BLaER1 (cell line): ENCODE measurements around the gene RAB36.

ENCODE experiments used
- H3K27ac ChIP-seq: shearing (Covaris generic); formaldehyde crosslinking; 2 replicates; pipeline ENCODE4 v1.8.1; 2022
- H3K27me3 ChIP-seq: shearing (Covaris generic); formaldehyde crosslinking; 2 replicates; pipeline ENCODE4 v1.8.1; 2022
- H3K36me3 ChIP-seq: shearing (Covaris generic); formaldehyde crosslinking; 2 replicates; pipeline ENCODE4 v1.8.1; 2022
- H3K4me1 ChIP-seq: shearing (Covaris generic); formaldehyde crosslinking; 2 replicates; pipeline ENCODE4 v1.8.1; 2022
- H3K4me2 ChIP-seq: shearing (Covaris generic); formaldehyde crosslinking; 2 replicates; pipeline ENCODE4 v1.8.1; 2022
- H3K4me3 ChIP-seq: shearing (Covaris generic); formaldehyde crosslinking; 2 replicates; pipeline ENCODE4 v1.8.1; 2022
- H3K9ac ChIP-seq: shearing (Covaris generic); formaldehyde crosslinking; 2 replicates; pipeline ENCODE4 v1.8.1; 2022
- H3K9me3 ChIP-seq: shearing (Covaris generic); formaldehyde crosslinking; 2 replicates; pipeline ENCODE4 v1.8.1; 2022
- H4K20me1 ChIP-seq: shearing (Covaris generic); formaldehyde crosslinking; 2 replicates; pipeline ENCODE4 v1.8.1; 2022
- Cebpa-rat ChIP-seq: shearing (Covaris generic); IDR thresholded peaks from 2 replicates; pipeline ENCODE4 v1.8.1; 2022

RAB36 gene

DNA sequence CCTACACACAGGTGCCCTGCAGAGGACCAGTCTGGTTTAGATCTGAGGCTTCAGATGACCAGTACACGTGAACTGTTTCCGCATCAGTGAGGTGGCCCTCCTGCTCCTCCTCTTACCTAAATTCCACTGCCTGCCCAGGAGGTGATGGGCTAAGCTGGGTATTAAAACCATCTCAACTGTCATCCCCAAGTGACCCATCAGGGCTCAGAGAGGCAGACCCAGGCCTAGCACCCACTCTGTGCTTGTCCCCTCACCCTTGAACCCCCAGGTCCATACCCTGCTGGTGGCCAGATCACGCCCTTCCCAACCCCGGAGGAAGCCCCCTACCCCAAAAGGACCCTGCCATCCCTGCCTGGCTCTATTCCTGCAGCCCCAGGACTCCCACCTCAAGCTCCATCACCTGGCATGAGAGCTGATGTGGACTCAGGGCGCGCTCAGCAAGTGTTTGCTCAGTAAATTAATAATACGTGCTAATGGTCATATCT lies 24.8 kb upstream of the RAB36 start:
- H4K20me1 ChIP-seq, result peaks cover 7% of the 10 kb centered on the region; the same call in 1 of the 2 replicates
- no peak for TF ChIP-seq Cebpa-rat
- H3K4me1 ChIP-seq, result peaks cover 72% of the 10 kb centered on the region
- peaks cover 30% of the 10 kb centered on the region; the same call in 1 of the 2 replicates for H3K36me3 ChIP-seq
- H3K4me2 ChIP-seq, result peak overlapping the region; percentile 94; the same call in 1 of the 2 replicates
- no peaks in the 10 kb centered on the region for H3K27me3 ChIP-seq
- H3K9me3 ChIP-seq, result no peaks in the 10 kb centered on the region
- peak overlapping the region; percentile 84; the same call in 1 of the 2 replicates for H3K27ac ChIP-seq
- H3K9ac ChIP-seq, result no peak overlapping the region
- H3K4me3 ChIP-seq, result no peak overlapping the region

DNA sequence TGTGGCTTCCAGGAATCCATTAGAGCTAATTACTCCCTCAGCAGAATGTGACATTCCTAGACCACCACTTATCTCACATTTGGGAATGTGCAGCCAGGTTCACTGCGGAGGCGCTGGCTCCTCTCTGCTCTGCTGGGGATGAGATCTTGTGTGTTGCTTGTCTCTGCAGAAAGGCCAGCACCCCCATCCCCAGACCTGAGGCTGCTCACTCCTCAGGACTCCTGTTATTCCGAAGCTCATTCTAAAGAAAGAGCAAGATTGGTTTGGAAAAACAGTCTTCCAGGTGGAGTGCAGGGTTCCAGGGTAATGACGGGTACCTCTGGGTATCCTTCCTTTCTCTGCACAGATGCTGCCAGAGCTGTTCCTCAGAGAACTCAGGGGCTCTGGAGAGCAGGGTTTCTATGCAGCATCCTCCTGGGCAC lies 24.3 kb upstream of the RAB36 start:
- no peaks in the 10 kb centered on the region for H3K27me3 ChIP-seq
- no peak overlapping the region for H3K27ac ChIP-seq
- peaks cover 7% of the 10 kb centered on the region; the same call in 1 of the 2 replicates for H4K20me1 ChIP-seq
- H3K4me2 ChIP-seq, result no peak overlapping the region
- H3K9ac ChIP-seq, result no peak overlapping the region
- H3K4me1 ChIP-seq, result peaks cover 67% of the 10 kb centered on the region
- TF ChIP-seq Cebpa-rat, result no peak
- H3K4me3 ChIP-seq, result no peak overlapping the region
- no peaks in the 10 kb centered on the region for H3K9me3 ChIP-seq
- peaks cover 32% of the 10 kb centered on the region; the same call in 1 of the 2 replicates for H3K36me3 ChIP-seq

DNA sequence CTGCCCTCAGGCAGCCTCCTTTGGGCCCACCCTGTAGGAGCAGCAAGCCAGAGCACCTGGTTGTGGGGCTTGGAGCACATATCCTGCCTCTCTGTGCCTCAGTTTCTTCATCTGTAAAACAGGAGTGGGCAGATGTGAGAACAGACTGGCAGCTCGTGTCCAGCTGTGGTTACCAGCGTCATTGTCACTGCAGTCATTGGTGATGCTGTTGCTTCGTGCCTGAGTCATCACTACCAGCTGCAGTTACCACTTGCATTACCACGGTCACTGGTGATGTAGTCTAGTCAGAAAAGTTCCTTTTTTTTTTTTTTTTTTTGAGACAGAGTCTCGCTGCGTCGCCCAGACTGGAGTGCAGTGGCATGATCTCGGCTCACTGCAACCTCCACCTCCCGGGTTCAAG lies 23.9 kb upstream of the RAB36 start:
- no peaks in the 10 kb centered on the region for H3K9me3 ChIP-seq
- H3K9ac ChIP-seq, result no peak overlapping the region
- H4K20me1 ChIP-seq, result peaks cover 7% of the 10 kb centered on the region; the same call in 1 of the 2 replicates
- no peak overlapping the region for H3K27ac ChIP-seq
- peaks cover 63% of the 10 kb centered on the region for H3K4me1 ChIP-seq
- no peaks in the 10 kb centered on the region for H3K27me3 ChIP-seq
- H3K4me3 ChIP-seq, result no peak overlapping the region
- H3K4me2 ChIP-seq, result no peak overlapping the region
- peaks cover 32% of the 10 kb centered on the region; the same call in 1 of the 2 replicates for H3K36me3 ChIP-seq
- no peak for TF ChIP-seq Cebpa-rat

DNA sequence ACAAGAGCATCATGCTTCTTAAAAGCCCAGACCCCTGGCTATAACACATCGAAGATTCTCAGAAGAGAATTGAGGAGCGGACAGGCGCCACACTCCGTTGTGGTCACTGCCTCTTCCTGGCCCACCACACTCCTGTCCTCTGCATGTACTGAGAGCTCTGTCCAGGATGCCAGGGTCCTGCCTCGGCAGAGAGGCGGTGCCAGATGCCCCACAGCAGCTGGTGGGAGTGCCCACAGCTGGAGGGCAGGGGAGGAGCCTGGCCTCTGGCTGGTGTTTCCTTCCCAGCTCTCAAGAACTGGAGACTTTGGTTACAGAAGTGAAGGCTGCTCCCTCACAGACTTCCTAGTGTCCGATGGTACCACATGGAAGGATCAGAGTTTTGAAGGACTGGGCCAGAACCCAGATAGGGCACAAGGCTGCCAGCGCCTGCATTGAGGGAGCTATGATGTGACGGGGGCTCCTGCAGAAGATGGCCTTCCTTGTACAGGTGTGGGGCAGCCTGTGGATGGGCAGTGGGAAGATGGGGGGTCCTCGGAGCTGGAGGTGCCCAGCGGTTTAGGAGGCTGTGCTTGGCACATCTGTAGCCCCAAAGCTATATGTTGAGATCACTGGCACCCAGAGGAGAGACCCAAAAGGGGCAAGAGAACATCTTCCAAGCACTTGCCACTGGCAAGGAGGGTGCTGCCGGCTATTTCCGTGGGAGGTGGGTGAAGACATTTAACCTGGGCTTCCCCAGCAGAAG lies 22.9 kb upstream of the RAB36 start:
- peak overlapping the region; percentile 4; the same call in 1 of the 2 replicates for H3K27ac ChIP-seq
- no peak overlapping the region for H3K9ac ChIP-seq
- H3K4me3 ChIP-seq, result no peak overlapping the region
- peak overlapping the region; percentile 67 for H3K4me2 ChIP-seq
- peaks cover 53% of the 10 kb centered on the region for H3K4me1 ChIP-seq
- H4K20me1 ChIP-seq, result peaks cover 7% of the 10 kb centered on the region; the same call in 1 of the 2 replicates
- H3K9me3 ChIP-seq, result no peaks in the 10 kb centered on the region
- no peak for TF ChIP-seq Cebpa-rat
- no peaks in the 10 kb centered on the region for H3K27me3 ChIP-seq
- peaks cover 27% of the 10 kb centered on the region; the same call in 1 of the 2 replicates for H3K36me3 ChIP-seq

DNA sequence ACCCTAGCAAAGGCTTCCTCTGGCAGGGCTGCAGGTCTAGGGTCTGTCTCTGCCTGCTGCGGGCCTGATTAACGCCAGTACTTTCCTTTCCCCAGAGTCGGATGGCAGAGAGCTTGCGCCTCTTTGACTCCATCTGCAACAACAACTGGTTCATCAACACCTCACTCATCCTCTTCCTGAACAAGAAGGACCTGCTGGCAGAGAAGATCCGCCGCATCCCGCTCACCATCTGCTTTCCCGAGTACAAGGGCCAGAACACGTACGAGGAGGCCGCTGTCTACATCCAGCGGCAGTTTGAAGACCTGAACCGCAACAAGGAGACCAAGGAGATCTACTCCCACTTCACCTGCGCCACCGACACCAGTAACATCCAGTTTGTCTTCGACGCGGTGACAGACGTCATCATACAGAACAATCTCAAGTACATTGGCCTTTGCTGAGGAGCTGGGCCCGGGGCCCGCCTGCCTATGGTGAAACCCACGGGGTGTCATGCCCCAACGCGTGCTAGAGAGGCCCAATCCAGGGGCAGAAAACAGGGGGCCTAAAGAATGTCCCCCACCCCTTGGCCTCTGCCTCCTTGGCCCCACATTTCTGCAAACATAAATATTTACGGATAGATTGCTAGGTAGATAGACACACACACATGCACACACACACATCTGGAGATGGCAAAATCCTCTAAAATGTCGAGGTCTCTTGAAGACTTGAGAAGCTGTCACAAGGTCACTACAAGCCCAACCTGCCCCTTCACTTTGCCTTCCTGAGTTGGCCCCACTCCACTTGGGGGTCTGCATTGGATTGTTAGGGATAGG lies 22.1 kb upstream of the RAB36 start:
- Histone ChIP-seq H3K4me1 (peaks cover 50% of the 10 kb centered on the region), H3K27me3 (no peaks in the 10 kb centered on the region), H3K27ac (no peak overlapping the region), H4K20me1 (peaks cover 7% of the 10 kb centered on the region; the same call in 1 of the 2 replicates), H3K4me3 (no peak overlapping the region), H3K4me2 (peak overlapping the region; percentile 67), H3K9me3 (no peaks in the 10 kb centered on the region), H3K36me3 (peaks cover 24% of the 10 kb centered on the region; the same call in 1 of the 2 replicates), H3K9ac (no peak overlapping the region)
- no peak for TF ChIP-seq Cebpa-rat

DNA sequence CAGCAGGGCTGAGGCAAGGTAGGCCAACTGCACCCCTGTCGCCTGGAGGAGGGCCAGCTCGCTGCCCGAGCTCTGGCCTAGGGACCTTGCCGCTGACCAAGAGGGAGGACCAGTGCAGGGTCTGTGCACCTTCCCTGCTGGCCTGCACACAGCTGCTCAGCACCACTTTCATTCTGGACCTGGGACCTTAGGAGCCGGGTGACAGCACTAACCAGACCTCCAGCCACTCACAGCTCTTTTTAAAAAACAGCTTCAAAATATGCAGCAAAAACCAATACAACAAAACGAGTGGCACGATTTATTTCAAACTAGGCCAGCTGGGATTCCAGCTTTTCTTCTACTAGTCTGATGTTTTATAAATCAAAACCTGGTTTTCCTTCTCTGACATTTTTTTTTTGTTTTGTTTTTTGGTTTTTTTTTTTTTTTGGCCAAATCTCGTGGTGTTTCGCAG lies 21.4 kb upstream of the RAB36 start:
- H3K27ac ChIP-seq, result no peak overlapping the region
- no peak overlapping the region for H3K4me2 ChIP-seq
- no peak overlapping the region for H3K4me3 ChIP-seq
- peaks cover 46% of the 10 kb centered on the region for H3K4me1 ChIP-seq
- H3K36me3 ChIP-seq, result peaks cover 24% of the 10 kb centered on the region; the same call in 1 of the 2 replicates
- peaks cover 7% of the 10 kb centered on the region; the same call in 1 of the 2 replicates for H4K20me1 ChIP-seq
- H3K9me3 ChIP-seq, result no peaks in the 10 kb centered on the region
- TF ChIP-seq Cebpa-rat, result no peak
- no peak overlapping the region for H3K9ac ChIP-seq
- H3K27me3 ChIP-seq, result no peaks in the 10 kb centered on the region

DNA sequence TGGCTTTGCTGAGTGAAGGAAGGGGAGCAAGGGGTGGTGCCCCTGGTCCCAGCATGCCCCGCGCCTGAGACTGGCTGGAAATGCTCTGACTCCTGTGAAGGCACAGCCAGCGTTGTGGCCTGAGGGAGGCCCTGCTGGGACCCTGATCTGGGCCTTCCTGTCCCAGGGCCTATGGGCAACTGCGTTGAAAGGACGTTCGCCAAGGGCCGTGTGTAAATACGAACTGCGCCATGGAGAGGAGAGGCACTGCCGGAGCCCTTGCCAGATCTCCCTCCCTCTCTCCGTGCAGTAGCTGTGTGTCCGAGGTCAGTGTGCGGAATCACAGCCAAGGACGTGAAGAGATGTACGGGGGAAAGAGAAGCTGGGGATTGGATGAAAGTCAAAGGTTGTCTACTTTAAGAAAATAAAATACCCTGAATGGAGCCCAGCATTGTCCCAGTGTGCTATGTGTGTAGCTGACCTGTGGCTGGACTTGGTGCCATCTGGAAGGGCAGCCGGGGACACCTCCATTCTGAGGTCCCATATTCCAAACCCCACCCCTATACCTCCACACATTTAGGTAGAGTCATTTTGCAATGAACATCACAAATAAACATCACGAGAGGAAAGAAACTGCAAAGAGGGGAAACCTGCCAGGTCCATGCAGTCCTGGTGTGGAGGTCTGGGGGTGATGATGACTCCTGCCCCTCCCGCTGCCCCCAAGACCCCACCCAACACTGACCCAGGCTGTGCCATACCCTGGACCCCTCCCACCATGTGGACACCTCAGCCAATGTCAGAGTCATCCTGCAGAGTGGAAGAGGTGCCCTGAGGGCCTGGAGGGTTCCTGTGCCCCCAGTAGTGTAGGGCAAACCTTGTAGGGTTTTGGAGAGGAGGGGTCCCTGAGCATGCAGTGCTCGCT lies 20.4 kb upstream of the RAB36 start:
- peaks cover 24% of the 10 kb centered on the region; the same call in 1 of the 2 replicates for H3K36me3 ChIP-seq
- no peaks in the 10 kb centered on the region for H3K27me3 ChIP-seq
- no peak for TF ChIP-seq Cebpa-rat
- no peak overlapping the region for H3K27ac ChIP-seq
- H3K4me3 ChIP-seq, result no peak overlapping the region
- H3K4me1 ChIP-seq, result peaks cover 35% of the 10 kb centered on the region
- no peak overlapping the region for H3K9ac ChIP-seq
- no peaks in the 10 kb centered on the region for H3K9me3 ChIP-seq
- no peak overlapping the region for H3K4me2 ChIP-seq
- peaks cover 7% of the 10 kb centered on the region; the same call in 1 of the 2 replicates for H4K20me1 ChIP-seq

DNA sequence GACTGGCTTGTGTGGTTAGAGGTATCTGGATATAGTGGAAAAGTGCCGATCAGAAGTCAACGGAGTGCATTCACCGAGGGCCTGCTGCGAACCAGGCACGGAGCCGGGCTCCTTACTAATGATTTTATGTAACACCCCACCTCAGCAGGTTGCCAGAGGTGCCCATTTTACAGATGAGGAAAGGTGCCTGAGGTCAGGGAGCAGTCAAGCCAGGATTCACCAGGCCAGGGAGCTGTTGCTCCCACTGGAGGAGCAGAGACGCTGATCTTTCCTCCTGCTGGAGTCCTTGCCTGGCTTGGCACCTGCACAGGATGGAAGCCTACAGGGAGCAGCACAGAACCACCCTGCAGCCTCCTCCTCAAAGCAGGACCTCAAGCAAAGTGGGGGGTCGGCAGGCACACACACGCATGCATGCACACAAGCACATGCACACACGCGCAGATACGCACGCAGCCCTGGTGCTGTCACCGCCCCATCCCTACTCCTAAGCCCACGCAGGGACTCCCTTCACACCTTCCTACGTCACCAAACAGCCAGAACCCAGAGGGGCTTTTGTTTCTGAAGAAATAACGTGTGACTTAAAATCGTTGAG lies 19.7 kb upstream of the RAB36 start:
- Histone ChIP-seq H3K9ac (no peak overlapping the region), H4K20me1 (peaks cover 7% of the 10 kb centered on the region; the same call in 1 of the 2 replicates), H3K4me3 (no peak overlapping the region), H3K4me2 (no peak overlapping the region), H3K36me3 (peaks cover 24% of the 10 kb centered on the region; the same call in 1 of the 2 replicates), H3K27me3 (no peaks in the 10 kb centered on the region), H3K4me1 (peaks cover 31% of the 10 kb centered on the region), H3K9me3 (no peaks in the 10 kb centered on the region), H3K27ac (no peak overlapping the region)
- TF ChIP-seq Cebpa-rat, result no peak
